GM19463 (cell line): ENCODE measurements around the gene SHQ1.
"Not testable (repeated sequence)": the region's sequence is repeated elsewhere in the genome, so short reads cannot be mapped to it uniquely, and the experiment has no call there.

Source experiments
- ATAC-seq: cut with Tn5 transposase; IDR thresholded peaks from one replicate; pipeline ENCODE4 v1.9.1; 2021; ENCODE audit warnings: mild to moderate bottlenecking, moderate library complexity; ENCODE audit not compliant: unreplicated experiment

Gene SHQ1

GRCh38 chr3:72754582-72754981 lies 93.7 kb downstream of the SHQ1 start:
- no peak for ATAC-seq

- no peak for ATAC-seq
Observed at GRCh38 chr3:72753495-72753894, 94.8 kb downstream of the SHQ1 start.

GRCh38 chr3:72750405-72750965 lies 97.8 kb downstream of the SHQ1 start:
- ATAC-seq, result no peak

GRCh38 chr3:72748659-72749058 lies 99.6 kb downstream of the SHQ1 start:
- no peak for ATAC-seq

- ATAC-seq, result no peak
Observed at GRCh38 chr3:72746430-72747411, 101.5 kb downstream of the SHQ1 start.

GRCh38 chr3:72745146-72745999 lies 102.9 kb downstream of the SHQ1 start:
- ATAC-seq, result no peak

- no peak for ATAC-seq
Observed at GRCh38 chr3:72744330-72744729, 103.9 kb downstream of the SHQ1 start.

- ATAC-seq, result no peak
Observed at GRCh38 chr3:72739531-72740466, 108.4 kb downstream of the SHQ1 start.

GRCh38 chr3:72738752-72739530 lies 109.3 kb downstream of the SHQ1 start:
- peak; percentile 80 for ATAC-seq

GRCh38 chr3:72735072-72735471 lies 113.2 kb downstream of the SHQ1 start:
- ATAC-seq, result not testable (repeated sequence)

- no peak for ATAC-seq
Observed at GRCh38 chr3:72733676-72734075, 114.6 kb downstream of the SHQ1 start.

GRCh38 chr3:72732666-72733345 lies 115.4 kb downstream of the SHQ1 start:
- ATAC-seq, result not testable (repeated sequence)

- no peak for ATAC-seq
Observed at GRCh38 chr3:72728958-72729467, 119.2 kb downstream of the SHQ1 start.

- no peak for ATAC-seq
Observed at GRCh38 chr3:72728329-72728889, 119.8 kb downstream of the SHQ1 start.

GRCh38 chr3:72727726-72728125 lies 120.5 kb downstream of the SHQ1 start:
- no peak for ATAC-seq

GRCh38 chr3:72727172-72727571 lies 121.1 kb downstream of the SHQ1 start:
- no peak for ATAC-seq

GRCh38 chr3:72725229-72725628 lies 123.0 kb downstream of the SHQ1 start:
- ATAC-seq, result no peak

GRCh38 chr3:72724070-72724469 lies 124.2 kb downstream of the SHQ1 start:
- no peak for ATAC-seq
